Placental epithelial cell (primary cell): ENCODE measurements around the gene UFC1. TPM values are rescaled to one million over a fixed set of nuclear protein-coding genes. Genes with fewer than 3 reads are reported as not detected.

Experiments
- small RNA-seq: library from RNA; depleted of rRNA; stranded (forward); fragments of <200 nt; gene quantifications from one replicate; pipeline ENCODE3, GENCODE V24; 2012
- total RNA-seq: library from RNA; depleted of rRNA; stranded (reverse); fragments of >200 nt; gene quantifications from 2 replicates; pipeline ENCODE4 v1.2.3, GENCODE V29; 2012

The UFC1 gene
- 61.9 and 103 TPM in 2 replicates for total RNA-seq

GRCh38 chr1:161153682-161154337 is at the start of gene UFC1:
UFC1 (plus strand) TSS chr1:161153978; CDS start chr1:161153998, 20 bp downstream.

GRCh38 chr1:161117759-161118581 is 35.8 kb upstream of the UFC1 start, which contains the start of the genes NIT1 and PFDN2:
NIT1 (plus strand) TSS chr1:161118105; CDS start chr1:161118177, 72 bp downstream.
PFDN2 (minus strand) TSS chr1:161118037; CDS start chr1:161118026, 11 bp downstream.

GRCh38 chr1:161132410-161133219 is 21.2 kb upstream of the UFC1 start, which contains the start of gene DEDD:
DEDD (minus strand) TSS chr1:161132667; CDS start chr1:161124462, 8,205 bp downstream.

DNA sequence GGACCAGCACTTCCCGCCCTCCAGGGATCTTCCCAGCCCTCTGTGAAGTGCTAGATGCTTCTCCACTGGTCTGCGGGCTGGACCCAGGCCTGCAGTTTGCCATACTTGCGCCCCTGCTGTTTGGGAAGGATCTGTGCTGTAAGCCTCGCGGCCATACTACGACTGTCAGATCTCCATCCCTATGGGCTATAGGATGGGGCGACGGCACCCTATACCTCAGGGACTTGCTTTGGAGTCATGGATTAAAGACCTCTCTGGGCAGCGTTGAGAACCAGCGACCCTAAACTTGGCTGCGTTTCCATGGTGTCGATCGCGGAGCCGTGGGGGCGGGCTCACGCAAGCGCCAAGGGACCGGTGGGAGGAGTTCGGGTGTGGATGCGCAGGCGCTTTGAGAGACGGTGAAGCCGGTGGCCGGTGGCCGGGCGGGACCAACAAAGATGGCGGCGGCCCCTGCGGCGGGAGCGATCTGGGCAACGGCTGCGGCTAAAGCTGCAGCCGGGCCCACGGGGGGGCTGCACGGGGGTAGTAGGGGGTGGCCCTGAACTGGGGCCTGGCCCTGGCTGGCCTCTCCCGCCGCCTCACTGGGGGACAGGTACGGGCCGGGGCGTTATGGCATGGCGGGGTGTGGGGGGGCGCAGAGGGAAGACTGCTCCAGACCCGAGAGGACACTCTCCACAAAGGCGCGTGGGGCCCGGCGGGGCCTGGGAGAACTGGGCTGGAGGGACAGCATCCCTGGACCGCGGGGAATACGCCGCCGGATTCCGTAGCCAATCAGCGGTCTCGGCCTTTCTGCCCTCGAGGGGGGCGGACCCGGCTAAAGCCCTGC is 5.5 kb downstream of the UFC1 start, which contains the start of gene USP21:
TSS of gene USP21 (plus strand) at position 414 of the 826 bp plus-strand sequence. CDS start 1,141 bp downstream, outside the sequence.

GRCh38 chr1:161165742-161166668 is 12.2 kb downstream of the UFC1 start, which contains the start of gene PPOX:
PPOX (plus strand) TSS chr1:161166426; CDS start chr1:161166848, 422 bp downstream.

GRCh38 chr1:161177112-161177935 is 23.5 kb downstream of the UFC1 start, which contains the start of gene B4GALT3:
B4GALT3 (minus strand) TSS chr1:161177507; CDS start chr1:161176060, 1,447 bp downstream.

DNA sequence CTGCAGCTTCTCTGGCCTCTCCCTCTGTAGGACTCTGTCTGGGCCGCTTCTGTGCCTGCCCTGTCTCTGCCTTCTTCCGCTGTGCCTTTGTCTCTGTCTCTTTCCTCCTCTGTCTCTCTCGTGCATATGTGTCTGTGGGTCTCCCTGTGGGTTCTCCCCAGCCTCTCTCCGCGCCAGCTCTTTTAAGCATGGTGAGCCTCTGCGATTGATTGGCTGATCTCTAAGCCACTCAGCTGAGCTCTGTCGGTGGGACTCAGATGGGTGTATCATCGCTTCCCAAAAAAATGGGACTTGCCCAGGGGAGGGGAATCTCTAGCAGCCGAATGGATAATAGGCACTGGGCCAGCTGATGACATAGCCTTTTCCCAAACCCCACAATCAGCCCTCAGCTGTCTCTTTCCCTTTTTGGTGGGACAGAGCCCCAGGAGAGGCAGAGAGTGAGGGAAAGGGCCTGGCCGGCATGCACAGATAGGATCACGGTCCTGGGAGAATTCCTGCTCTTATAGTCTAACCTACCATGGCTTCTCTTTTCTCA is 45.2 kb downstream of the UFC1 start, which contains the start of gene ADAMTS4:
TSS of gene ADAMTS4 (minus strand) at position 158 of the 535 bp plus-strand sequence. CDS start 427 bp downstream, outside the sequence.

DNA sequence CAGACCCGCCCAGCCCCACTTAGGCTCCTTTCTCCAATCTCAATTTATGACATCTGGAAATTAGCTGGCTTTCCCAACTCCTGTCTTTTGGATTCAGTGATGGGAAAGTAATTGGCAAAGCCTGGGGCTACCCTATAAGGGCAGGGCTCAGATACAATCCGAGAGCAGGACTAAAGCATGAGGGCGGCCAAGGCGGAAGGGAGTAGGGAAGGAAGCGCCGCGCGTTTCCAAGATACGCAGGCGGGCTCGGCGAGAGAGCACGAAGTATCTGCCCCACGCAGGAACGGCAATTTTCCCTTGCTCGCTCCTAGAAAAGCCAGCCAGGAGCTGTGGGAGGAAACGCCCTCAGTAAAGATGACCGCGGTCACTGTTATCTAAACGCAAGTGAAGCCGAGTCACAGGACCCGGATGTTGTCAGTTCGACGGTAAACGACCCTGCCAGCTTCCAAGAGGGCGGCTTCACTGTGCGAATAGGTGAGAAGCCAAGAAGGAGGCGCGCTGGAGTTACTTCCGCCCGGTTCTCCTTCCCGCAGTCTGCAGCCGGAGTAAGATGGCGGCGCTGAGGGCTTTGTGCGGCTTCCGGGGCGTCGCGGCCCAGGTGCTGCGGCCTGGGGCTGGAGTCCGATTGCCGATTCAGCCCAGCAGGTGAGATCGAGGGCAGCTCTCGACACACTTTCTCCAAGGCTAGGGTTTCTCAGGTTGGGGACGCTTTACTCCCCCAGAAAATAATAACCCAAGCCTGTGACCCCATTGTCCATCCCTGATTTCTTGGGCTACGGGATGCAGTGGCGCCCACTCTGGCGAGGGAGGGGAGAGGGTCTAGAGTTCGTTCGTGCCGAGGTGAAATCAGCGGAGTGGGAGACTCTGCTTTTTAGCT is 48.3 kb downstream of the UFC1 start, which contains the start of gene NDUFS2:
TSS of gene NDUFS2 (plus strand) at position 532 of the 877 bp plus-strand sequence. CDS start at position 551, 19 bp downstream.

Small RNAs within 50 kb of the gene (small RNA-seq; reads per million reads assigned to genes)
- gene RF01225 = not detected

Other genes starting within 250 kb of the UFC1 start
- gene ITLN2, start 199.2 kb upstream of the UFC1 start, total RNA-seq = not detected in 2 replicates
- 107 and 238 TPM in 2 replicates for gene F11R, start 132.8 kb upstream of the UFC1 start, total RNA-seq
- 57.7 and 112 TPM in 2 replicates for gene TSTD1, start 115.0 kb upstream of the UFC1 start, total RNA-seq
- gene USF1, start 108.0 kb upstream of the UFC1 start, total RNA-seq = 69.6 and 112 TPM in 2 replicates
- 1.2 and 2.5 TPM in 2 replicates for gene ARHGAP30, start 84.1 kb upstream of the UFC1 start, total RNA-seq
- gene NECTIN4, start 64.4 kb upstream of the UFC1 start, total RNA-seq = 47.5 and 187 TPM in 2 replicates
- gene KLHDC9, start 55.6 kb upstream of the UFC1 start, total RNA-seq = 2.4 and 3.5 TPM in 2 replicates
- gene PFDN2, start 35.9 kb upstream of the UFC1 start, total RNA-seq = 14.6 and 17.7 TPM in 2 replicates
- 34.2 and 36.9 TPM in 2 replicates for gene NIT1, start 35.9 kb upstream of the UFC1 start, total RNA-seq
- gene DEDD, start 21.3 kb upstream of the UFC1 start, total RNA-seq = 40.0 and 45.1 TPM in 2 replicates
- gene USP21, start 5.5 kb downstream of the UFC1 start, total RNA-seq = 13.7 and 18.4 TPM in 2 replicates
- 13.8 and 16.9 TPM in 2 replicates for gene PPOX, start 12.4 kb downstream of the UFC1 start, total RNA-seq
- 23.6 and 43.4 TPM in 2 replicates for gene B4GALT3, start 23.5 kb downstream of the UFC1 start, total RNA-seq
- under 0.01 TPM in 1 of 2 replicates, not detected in the other for gene ADAMTS4, start 45.1 kb downstream of the UFC1 start, total RNA-seq
- 72.1 and 83.2 TPM in 2 replicates for gene NDUFS2, start 48.4 kb downstream of the UFC1 start, total RNA-seq
- gene FCER1G, start 61.3 kb downstream of the UFC1 start, total RNA-seq = 0.39 and 0.65 TPM in 2 replicates
- gene APOA2, start 69.7 kb downstream of the UFC1 start, total RNA-seq = not detected in 2 replicates
- gene TOMM40L, start 72.1 kb downstream of the UFC1 start, total RNA-seq = 5.5 and 11.5 TPM in 2 replicates
- not detected in 2 replicates for gene NR1I3, start 84.2 kb downstream of the UFC1 start, total RNA-seq
- gene PCP4L1, start 104.8 kb downstream of the UFC1 start, total RNA-seq = not detected in 2 replicates
- gene MPZ, start 156.0 kb downstream of the UFC1 start, total RNA-seq = 0.33 and 1.6 TPM in 2 replicates
- 19.6 and 61.5 TPM in 2 replicates for gene SDHC, start 160.4 kb downstream of the UFC1 start, total RNA-seq
- gene CFAP126, start 213.9 kb downstream of the UFC1 start, total RNA-seq = not detected in 2 replicates